Dendritic cell treated with granulocyte-macrophage colony-stimulating factor and Interleukin-4, amounts not matched to agents 40 ng/mL and 50 ng/mL, for 4 days (primary cell): ENCODE results near the gene CHI3L1.
A peak's percentile ranks its signal among the peaks of the same experiment; 100 is the strongest.

Experiments
- H3K27ac Mint-ChIP-seq: one replicate; pipeline ENCODE4 v1.8.0; 2022; ENCODE audit warnings: mild to moderate bottlenecking, mixed read lengths
- H3K27me3 Mint-ChIP-seq: one replicate; pipeline ENCODE4 v1.8.0; 2022; ENCODE audit warnings: mild to moderate bottlenecking, mixed read lengths
- H3K36me3 Mint-ChIP-seq: one replicate; pipeline ENCODE4 v1.8.0; 2022; ENCODE audit warnings: low read depth, mixed read lengths
- H3K4me1 Mint-ChIP-seq: one replicate; pipeline ENCODE4 v1.8.0; 2022; ENCODE audit warnings: low read depth, mixed read lengths
- H3K4me3 Mint-ChIP-seq: one replicate; pipeline ENCODE4 v1.8.0; 2022; ENCODE audit warnings: mild to moderate bottlenecking, moderate library complexity, mixed read lengths
- H3K9me3 Mint-ChIP-seq: one replicate; pipeline ENCODE4 v1.8.0; 2022; ENCODE audit warnings: mixed read lengths
- intact Hi-C: fragments of 100-400 bp; cut with micrococcal nuclease; formaldehyde crosslinking; loops from one replicate; pipeline ENCODE4 v1.15.0; 2022

The CHI3L1 gene

GRCh38 chr1:203142124-203142523 is 44.4 kb downstream of the CHI3L1 start:
- H3K4me3 Mint-ChIP-seq, result no peak overlapping the region
- no peaks in the 10 kb centered on the region for H3K9me3 Mint-ChIP-seq
- H3K27ac Mint-ChIP-seq, result no peak overlapping the region
- H3K4me1 Mint-ChIP-seq, result peaks cover 11% of the 10 kb centered on the region
- intact Hi-C loops, result no loop called here
- H3K36me3 Mint-ChIP-seq, result no peaks in the 10 kb centered on the region
- peaks cover 23% of the 10 kb centered on the region for H3K27me3 Mint-ChIP-seq

GRCh38 chr1:203140743-203141520 is 45.6 kb downstream of the CHI3L1 start:
- Mint-ChIP-seq H3K36me3 (no peaks in the 10 kb centered on the region), H3K4me1 (peaks cover 23% of the 10 kb centered on the region), H3K27me3 (peaks cover 33% of the 10 kb centered on the region), H3K9me3 (no peaks in the 10 kb centered on the region), H3K27ac (no peak overlapping the region), H3K4me3 (no peak overlapping the region)
- intact Hi-C loops, result no loop called here

GRCh38 chr1:203139976-203140475 is 46.5 kb downstream of the CHI3L1 start:
- Mint-ChIP-seq H3K4me3 (no peak overlapping the region), H3K9me3 (no peaks in the 10 kb centered on the region), H3K36me3 (no peaks in the 10 kb centered on the region), H3K4me1 (peaks cover 27% of the 10 kb centered on the region), H3K27ac (no peak overlapping the region), H3K27me3 (peaks cover 27% of the 10 kb centered on the region)
- intact Hi-C loops, result no loop called here

- no peaks in the 10 kb centered on the region for H3K36me3 Mint-ChIP-seq
- no peak overlapping the region for H3K27ac Mint-ChIP-seq
- peaks cover 22% of the 10 kb centered on the region for H3K27me3 Mint-ChIP-seq
- intact Hi-C loops, result no loop called here
- no peaks in the 10 kb centered on the region for H3K9me3 Mint-ChIP-seq
- H3K4me1 Mint-ChIP-seq, result peaks cover 38% of the 10 kb centered on the region
- no peak overlapping the region for H3K4me3 Mint-ChIP-seq
Observed at GRCh38 chr1:203138066-203138465, 48.4 kb downstream of the CHI3L1 start.

- Mint-ChIP-seq H3K36me3 (no peaks in the 10 kb centered on the region), H3K27me3 (peaks cover 17% of the 10 kb centered on the region), H3K4me3 (no peak overlapping the region), H3K9me3 (no peaks in the 10 kb centered on the region), H3K27ac (no peak overlapping the region), H3K4me1 (peaks cover 38% of the 10 kb centered on the region)
- intact Hi-C loops, result no loop called here
Observed at GRCh38 chr1:203137324-203137723, 49.2 kb downstream of the CHI3L1 start.

- no peak overlapping the region for H3K4me3 Mint-ChIP-seq
- no peaks in the 10 kb centered on the region for H3K36me3 Mint-ChIP-seq
- peaks cover 24% of the 10 kb centered on the region for H3K27me3 Mint-ChIP-seq
- no peak overlapping the region for H3K27ac Mint-ChIP-seq
- intact Hi-C loops, result no loop called here
- peaks cover 38% of the 10 kb centered on the region for H3K4me1 Mint-ChIP-seq
- H3K9me3 Mint-ChIP-seq, result no peaks in the 10 kb centered on the region
Observed at GRCh38 chr1:203136409-203137042, 50.0 kb downstream of the CHI3L1 start.

GRCh38 chr1:203135636-203136305 is 50.7 kb downstream of the CHI3L1 start:
- Mint-ChIP-seq H3K4me3 (no peak overlapping the region), H3K36me3 (no peaks in the 10 kb centered on the region), H3K4me1 (peaks cover 32% of the 10 kb centered on the region), H3K9me3 (no peaks in the 10 kb centered on the region), H3K27ac (no peak overlapping the region), H3K27me3 (peaks cover 28% of the 10 kb centered on the region)
- intact Hi-C loops, result no loop called here

- intact Hi-C loops, result no loop called here
- Mint-ChIP-seq H3K4me1 (peaks cover 42% of the 10 kb centered on the region), H3K9me3 (no peaks in the 10 kb centered on the region), H3K36me3 (no peaks in the 10 kb centered on the region), H3K27me3 (peaks cover 29% of the 10 kb centered on the region), H3K4me3 (no peak overlapping the region), H3K27ac (no peak overlapping the region)
Observed at GRCh38 chr1:203133970-203134725, 52.4 kb downstream of the CHI3L1 start.

GRCh38 chr1:203131548-203132200 is 54.8 kb downstream of the CHI3L1 start:
- H3K4me1 Mint-ChIP-seq, result peaks cover 63% of the 10 kb centered on the region
- no peak overlapping the region for H3K27ac Mint-ChIP-seq
- intact Hi-C loops, result no loop called here
- H3K9me3 Mint-ChIP-seq, result no peaks in the 10 kb centered on the region
- no peaks in the 10 kb centered on the region for H3K36me3 Mint-ChIP-seq
- H3K27me3 Mint-ChIP-seq, result peaks cover 45% of the 10 kb centered on the region
- no peak overlapping the region for H3K4me3 Mint-ChIP-seq

- intact Hi-C loops, result no loop called here
- Mint-ChIP-seq H3K36me3 (no peaks in the 10 kb centered on the region), H3K27ac (no peak overlapping the region), H3K4me1 (peaks cover 64% of the 10 kb centered on the region), H3K4me3 (no peak overlapping the region), H3K9me3 (no peaks in the 10 kb centered on the region), H3K27me3 (peaks cover 40% of the 10 kb centered on the region)
Observed at GRCh38 chr1:203130358-203130985, 56.0 kb downstream of the CHI3L1 start.

- peak overlapping the region; percentile 15 for H3K4me3 Mint-ChIP-seq
- H3K9me3 Mint-ChIP-seq, result no peaks in the 10 kb centered on the region
- no peak overlapping the region for H3K27ac Mint-ChIP-seq
- H3K36me3 Mint-ChIP-seq, result no peaks in the 10 kb centered on the region
- peaks cover 46% of the 10 kb centered on the region for H3K27me3 Mint-ChIP-seq
- intact Hi-C loops, result no loop called here
- H3K4me1 Mint-ChIP-seq, result peaks cover 72% of the 10 kb centered on the region
Observed at GRCh38 chr1:203129501-203130231, 56.8 kb downstream of the CHI3L1 start.
